ENCODE results near the gene ZNF724.
"Not testable (repeated sequence)": the region's sequence is repeated elsewhere in the genome, so short reads cannot be mapped to it uniquely, and the experiment has no call there.

The ZNF724 gene

DNA sequence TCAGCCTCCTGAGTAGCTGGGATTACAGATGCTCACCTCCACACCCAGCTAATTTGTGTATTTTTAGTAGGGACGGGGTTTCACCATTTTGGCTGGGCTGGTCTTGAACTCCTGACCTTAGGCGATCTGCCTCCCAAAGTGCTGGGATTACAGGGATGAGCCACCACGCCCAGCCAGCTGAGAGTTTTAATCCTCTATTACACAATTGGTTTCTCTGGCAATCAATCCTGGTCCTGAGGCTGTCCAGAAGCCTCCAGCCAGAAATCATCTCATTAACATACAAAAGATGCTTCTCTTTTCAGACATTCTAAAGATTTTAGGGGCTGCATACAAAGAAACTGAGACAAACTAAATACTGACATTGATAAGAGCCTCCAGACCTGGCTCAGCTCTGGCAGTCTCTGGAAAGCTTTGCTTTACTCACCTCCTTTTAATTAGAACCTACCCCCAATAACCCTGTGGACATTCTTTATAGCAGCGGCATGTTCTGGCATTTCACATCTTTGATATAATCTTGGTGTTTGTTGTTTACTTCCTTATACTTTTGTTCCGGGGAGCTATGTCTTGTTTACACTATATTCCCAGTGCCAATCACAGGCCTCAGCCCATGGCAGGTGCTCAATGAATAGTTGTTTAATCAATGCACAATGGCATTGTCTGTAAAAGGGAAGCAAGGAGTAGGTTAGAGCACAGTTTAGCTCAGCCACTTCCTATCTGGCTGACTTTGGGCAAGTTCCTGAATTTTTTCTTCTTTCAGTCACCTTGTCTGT, 4.1 kb upstream of the ZNF724 start:
- Histone ChIP-seq H3K4me3 (no peak overlapping the region), H3K27ac (no peak overlapping the region)

GRCh38 chr19:23253256-23253655, 3.1 kb upstream of the ZNF724 start:
- H3K27ac ChIP-seq, H3K4me3 ChIP-seq: not testable (repeated sequence)

- peak overlapping the region in 1 of 21 experiments; percentile 22 for H3K27ac ChIP-seq
- H3K4me3 ChIP-seq = no peak overlapping the region
Measured at GRCh38 chr19:23241419-23241818, 8.8 kb downstream of the ZNF724 start.

DNA sequence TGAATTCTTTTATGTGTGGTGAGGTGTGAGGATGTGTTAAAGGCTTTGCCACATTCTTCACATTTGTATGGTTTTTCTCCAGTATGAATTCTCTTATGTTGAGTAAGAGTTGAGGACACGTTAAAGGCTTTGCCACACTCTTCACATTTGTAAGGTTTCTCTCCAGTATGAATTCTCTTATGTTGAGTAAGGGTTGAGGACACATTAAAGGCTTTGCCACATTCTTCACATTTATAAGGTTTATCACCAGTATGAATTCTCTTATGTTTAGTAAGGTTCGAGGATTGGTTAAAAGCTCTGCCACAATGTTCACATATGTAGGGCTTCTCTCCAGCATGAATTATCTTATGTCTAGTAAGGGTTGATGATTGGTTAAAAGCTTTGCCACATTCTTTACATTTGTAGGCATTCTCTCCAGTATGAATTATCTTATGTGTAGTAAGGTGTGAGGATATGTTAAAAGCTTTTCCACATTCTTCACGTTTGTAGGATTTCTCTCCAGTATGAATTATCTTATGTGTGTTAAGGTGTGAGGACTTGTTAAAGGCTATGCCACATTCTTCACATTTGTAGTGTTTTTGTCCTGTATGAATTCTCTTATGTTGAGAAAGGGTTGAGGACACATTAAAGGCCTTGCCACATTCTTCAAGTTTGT, 27.1 kb downstream of the ZNF724 start:
- Histone ChIP-seq H3K27ac (no peak overlapping the region), H3K4me3 (no peak overlapping the region)

GRCh38 chr19:23203841-23204344, 46.3 kb downstream of the ZNF724 start:
- peak overlapping the region in 1 of 7 experiments; percentile 14 for H3K4me3 ChIP-seq
- no peak overlapping the region for H3K27ac ChIP-seq

DNA sequence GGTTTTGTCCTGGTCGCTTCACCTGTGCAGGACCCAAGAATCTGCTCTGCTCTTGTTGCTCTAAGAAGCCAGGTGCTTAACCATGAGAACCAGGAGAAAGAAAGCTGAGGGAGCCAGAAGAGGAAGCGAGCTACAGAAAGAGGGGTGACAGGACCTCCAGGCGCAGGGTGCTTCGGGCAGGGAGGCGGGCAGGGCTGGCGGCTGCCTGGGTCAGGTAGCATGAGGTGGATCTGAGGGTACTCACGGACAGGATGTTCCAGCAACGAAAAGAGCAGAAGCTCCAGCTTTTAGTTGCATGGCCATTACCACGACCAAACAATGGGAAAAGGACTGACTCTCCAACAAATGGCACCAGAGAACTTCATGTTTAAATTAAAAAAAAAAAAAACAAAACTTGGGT, 59.9 kb downstream of the ZNF724 start:
- Histone ChIP-seq H3K27ac (no peak overlapping the region), H3K4me3 (no peak overlapping the region)

GRCh38 chr19:23183251-23183650, 66.9 kb downstream of the ZNF724 start:
- no peak overlapping the region for H3K4me3 ChIP-seq
- no peak overlapping the region for H3K27ac ChIP-seq
